K562 (cell line): ENCODE measurements around the gene CALCOCO2. TPM values are rescaled to one million over a fixed set of nuclear protein-coding genes. Genes with fewer than 3 reads are reported as not detected.

ENCODE experiments used
- ARHGAP35 ChIP-seq: fragments of 450-650 bp; IDR thresholded peaks from 2 replicates; pipeline ENCODE4 v1.6.1; 2018; ENCODE audit not compliant: partially characterized antibody
- ARNT ChIP-seq, 2 experiments: fragments of 450-650 bp; IDR thresholded peaks; 2 replicates each; pipeline ENCODE4 v1.6.1; 2016; ENCODE audit warnings: mild to moderate bottlenecking in 1 of 2
- FOXP1 ChIP-seq: sonication (generic); formaldehyde crosslinking; IDR thresholded peaks from 2 replicates; pipeline ENCODE4 v1.8.0; 2022; ENCODE audit warnings: mild to moderate bottlenecking, missing genetic modification reagents
- GTF2E2 ChIP-seq: fragments of 200-800 bp; sonication (Bioruptor generic); IDR thresholded peaks from 2 replicates; pipeline ENCODE4 v1.6.1; 2016; ENCODE audit warnings: missing genetic modification characterization, missing compliant biosample characterization
- LEF1 ChIP-seq: fragments of 450-650 bp; IDR thresholded peaks from 2 replicates; pipeline ENCODE4 v1.6.1; 2016; ENCODE audit warnings: mild to moderate bottlenecking
- NFIC ChIP-seq: fragments of 450-650 bp; IDR thresholded peaks from 2 replicates; pipeline ENCODE4 v1.6.1; 2017; ENCODE audit warnings: mild to moderate bottlenecking, inconsistent platforms
- POLR2AphosphoS2 ChIP-seq: IDR thresholded peaks from 2 replicates; pipeline ENCODE4 v1.6.1; 2012; ENCODE audit warnings: low read length, improper control_type of control experiment
- ZNF766 ChIP-seq: fragments of 200-800 bp; sonication (Bioruptor generic); conservative IDR thresholded peaks from 2 replicates; pipeline ENCODE4 v1.6.1; 2016; ENCODE audit warnings: missing genetic modification characterization, missing compliant biosample characterization
- polyA plus RNA-seq, 8 experiments: library from polyadenylated mRNA; depleted of rRNA in 4 of 8; stranded (reverse) in 5 of 8; unstranded in 3 of 8; fragments of >200 nt; fragmentation: Nextera tagmentation in 2 of 8; fragmentation: Illumina TruSeq in 1 of 8; extraction: Ambion mirVana in 2 of 8; extraction: Trizol in 1 of 8; gene quantifications; 2 replicates each; pipeline versions ENCODE4 v1.2.1 to v1.2.3, GENCODE V29; 2011 to 2014; ENCODE audit warnings: inconsistent platforms in 1 of 8, missing spikeins in 1 of 8
- total RNA-seq, 7 experiments: library from RNA; depleted of rRNA in 6 of 7; stranded (reverse); fragments of >200 nt in 6 of 7; fragmentation: Illumina TruSeq in 2 of 7; extraction: Trizol in 2 of 7; gene quantifications; 2 replicates each; pipeline versions ENCODE4 v1.2.1 to v1.2.3, GENCODE V29; 2011 to 2021; ENCODE audit warnings: low replicate concordance in 1 of 7
- TF ChIP-seq, protein P1 (sequence below): fragments of 250-450 bp; sonication (Bioruptor Pico); IDR thresholded peaks from 2 replicates; pipeline ENCODE4 v1.9.0; 2021; ENCODE audit warnings: mild to moderate bottlenecking, inconsistent platforms
- TF ChIP-seq, protein P2 (sequence below), 2 experiments: IDR thresholded peaks; 2 replicates each; pipeline ENCODE4 v1.6.1; 2012; ENCODE audit warnings: improper control_type of control experiment in 2 of 2, low read depth in 2 of 2, low read length in 2 of 2, borderline replicate concordance in 1 of 2
- TF ChIP-seq, protein P3 (sequence below), 2 experiments: fragments of 450-650 bp; IDR thresholded peaks; 2 replicates each; pipeline ENCODE4 v1.6.1; 2018; ENCODE audit warnings: mild to moderate bottlenecking in 2 of 2, low read depth in 1 of 2; ENCODE audit not compliant: partially characterized antibody in 2 of 2
- TF ChIP-seq, protein P4 (sequence below), 2 experiments: IDR thresholded peaks; 2 replicates each; pipeline ENCODE4 v1.6.1; 2011; ENCODE audit warnings: borderline replicate concordance in 1 of 2, control low read depth in 1 of 2, low read depth in 1 of 2, low read length in 1 of 2, mild to moderate bottlenecking in 1 of 2, mixed read lengths in 1 of 2, moderate library complexity in 1 of 2; ENCODE audit not compliant: insufficient read depth in 1 of 2, insufficient read length in 1 of 2, poor library complexity in 1 of 2, severe bottlenecking in 1 of 2; ENCODE audit errors: extremely low read depth in 1 of 2

Gene CALCOCO2
- total and polyA plus RNA-seq, 9 of the 15 experiments (the other 6 are each of a cell fraction or from before 2014, with no cell fraction given) = 24.1 to 87.3 (median 67.5) TPM

DNA sequence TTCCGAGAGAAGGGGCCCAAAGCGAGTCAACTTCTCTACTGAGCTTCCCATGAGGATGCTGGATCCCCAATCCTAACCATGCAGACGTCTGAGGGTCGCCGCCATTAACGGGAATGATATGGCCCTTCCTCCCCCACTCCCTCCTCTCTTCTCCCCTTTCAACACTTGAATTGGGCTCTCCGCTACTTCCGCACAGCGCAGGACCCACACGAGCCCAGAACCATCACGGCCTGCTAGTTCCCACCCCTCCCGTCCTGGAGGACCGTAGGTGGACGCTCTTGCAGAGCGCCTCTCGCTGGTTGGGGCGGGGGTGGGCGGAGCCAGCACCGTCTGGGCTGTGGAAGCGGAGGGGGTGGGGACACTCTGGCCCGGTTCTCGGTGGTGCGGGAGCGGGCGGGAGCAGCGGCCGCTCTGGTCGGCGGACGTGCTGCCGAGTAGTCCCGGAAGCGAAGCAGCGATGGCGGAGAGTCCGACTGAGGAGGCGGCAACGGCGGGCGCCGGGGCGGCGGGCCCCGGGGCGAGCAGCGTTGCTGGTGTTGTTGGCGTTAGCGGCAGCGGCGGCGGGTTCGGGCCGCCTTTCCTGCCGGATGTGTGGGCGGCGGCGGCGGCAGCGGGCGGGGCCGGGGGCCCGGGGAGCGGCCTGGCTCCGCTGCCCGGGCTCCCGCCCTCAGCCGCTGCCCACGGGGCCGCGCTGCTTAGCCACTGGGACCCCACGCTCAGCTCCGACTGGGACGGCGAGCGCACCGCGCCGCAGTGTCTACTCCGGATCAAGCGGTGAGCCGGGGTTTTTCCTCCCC, 77.4 kb downstream of the CALCOCO2 start, which contains the start of gene UBE2Z (continued):
- TF ChIP-seq, protein P1, sequence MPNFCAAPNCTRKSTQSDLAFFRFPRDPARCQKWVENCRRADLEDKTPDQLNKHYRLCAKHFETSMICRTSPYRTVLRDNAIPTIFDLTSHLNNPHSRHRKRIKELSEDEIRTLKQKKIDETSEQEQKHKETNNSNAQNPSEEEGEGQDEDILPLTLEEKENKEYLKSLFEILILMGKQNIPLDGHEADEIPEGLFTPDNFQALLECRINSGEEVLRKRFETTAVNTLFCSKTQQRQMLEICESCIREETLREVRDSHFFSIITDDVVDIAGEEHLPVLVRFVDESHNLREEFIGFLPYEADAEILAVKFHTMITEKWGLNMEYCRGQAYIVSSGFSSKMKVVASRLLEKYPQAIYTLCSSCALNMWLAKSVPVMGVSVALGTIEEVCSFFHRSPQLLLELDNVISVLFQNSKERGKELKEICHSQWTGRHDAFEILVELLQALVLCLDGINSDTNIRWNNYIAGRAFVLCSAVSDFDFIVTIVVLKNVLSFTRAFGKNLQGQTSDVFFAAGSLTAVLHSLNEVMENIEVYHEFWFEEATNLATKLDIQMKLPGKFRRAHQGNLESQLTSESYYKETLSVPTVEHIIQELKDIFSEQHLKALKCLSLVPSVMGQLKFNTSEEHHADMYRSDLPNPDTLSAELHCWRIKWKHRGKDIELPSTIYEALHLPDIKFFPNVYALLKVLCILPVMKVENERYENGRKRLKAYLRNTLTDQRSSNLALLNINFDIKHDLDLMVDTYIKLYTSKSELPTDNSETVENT (CRISPR knock-in tag) = peak; percentile 97
- 0 out of 2 replicates have a peak, but pooled peaks have one; percentile 31 for TF ChIP-seq ZNF766
- TF ChIP-seq FOXP1 (CRISPR knock-in tag) = peak; percentile 81; the same call in 1 of the 2 replicates
- peak; percentile 65 for TF ChIP-seq LEF1
- TF ChIP-seq, protein P2, sequence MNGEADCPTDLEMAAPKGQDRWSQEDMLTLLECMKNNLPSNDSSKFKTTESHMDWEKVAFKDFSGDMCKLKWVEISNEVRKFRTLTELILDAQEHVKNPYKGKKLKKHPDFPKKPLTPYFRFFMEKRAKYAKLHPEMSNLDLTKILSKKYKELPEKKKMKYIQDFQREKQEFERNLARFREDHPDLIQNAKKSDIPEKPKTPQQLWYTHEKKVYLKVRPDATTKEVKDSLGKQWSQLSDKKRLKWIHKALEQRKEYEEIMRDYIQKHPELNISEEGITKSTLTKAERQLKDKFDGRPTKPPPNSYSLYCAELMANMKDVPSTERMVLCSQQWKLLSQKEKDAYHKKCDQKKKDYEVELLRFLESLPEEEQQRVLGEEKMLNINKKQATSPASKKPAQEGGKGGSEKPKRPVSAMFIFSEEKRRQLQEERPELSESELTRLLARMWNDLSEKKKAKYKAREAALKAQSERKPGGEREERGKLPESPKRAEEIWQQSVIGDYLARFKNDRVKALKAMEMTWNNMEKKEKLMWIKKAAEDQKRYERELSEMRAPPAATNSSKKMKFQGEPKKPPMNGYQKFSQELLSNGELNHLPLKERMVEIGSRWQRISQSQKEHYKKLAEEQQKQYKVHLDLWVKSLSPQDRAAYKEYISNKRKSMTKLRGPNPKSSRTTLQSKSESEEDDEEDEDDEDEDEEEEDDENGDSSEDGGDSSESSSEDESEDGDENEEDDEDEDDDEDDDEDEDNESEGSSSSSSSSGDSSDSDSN (IDR thresholded peaks at IDR 0.05; ENCODE audit: borderline replicate concordance in 1 of 2, low read depth in 2 of 2, low read length in 2 of 2) = peak in 1 of 2 experiments; percentile 86; a peak in 2 of 4 replicates
- TF ChIP-seq GTF2E2 (tag) = peak; percentile 94
- TF ChIP-seq ARNT (IDR thresholded peaks at IDR 0.05) = peak; percentile 43 to 86; a peak in 1 of 4 replicates
- TF ChIP-seq, protein P3, sequence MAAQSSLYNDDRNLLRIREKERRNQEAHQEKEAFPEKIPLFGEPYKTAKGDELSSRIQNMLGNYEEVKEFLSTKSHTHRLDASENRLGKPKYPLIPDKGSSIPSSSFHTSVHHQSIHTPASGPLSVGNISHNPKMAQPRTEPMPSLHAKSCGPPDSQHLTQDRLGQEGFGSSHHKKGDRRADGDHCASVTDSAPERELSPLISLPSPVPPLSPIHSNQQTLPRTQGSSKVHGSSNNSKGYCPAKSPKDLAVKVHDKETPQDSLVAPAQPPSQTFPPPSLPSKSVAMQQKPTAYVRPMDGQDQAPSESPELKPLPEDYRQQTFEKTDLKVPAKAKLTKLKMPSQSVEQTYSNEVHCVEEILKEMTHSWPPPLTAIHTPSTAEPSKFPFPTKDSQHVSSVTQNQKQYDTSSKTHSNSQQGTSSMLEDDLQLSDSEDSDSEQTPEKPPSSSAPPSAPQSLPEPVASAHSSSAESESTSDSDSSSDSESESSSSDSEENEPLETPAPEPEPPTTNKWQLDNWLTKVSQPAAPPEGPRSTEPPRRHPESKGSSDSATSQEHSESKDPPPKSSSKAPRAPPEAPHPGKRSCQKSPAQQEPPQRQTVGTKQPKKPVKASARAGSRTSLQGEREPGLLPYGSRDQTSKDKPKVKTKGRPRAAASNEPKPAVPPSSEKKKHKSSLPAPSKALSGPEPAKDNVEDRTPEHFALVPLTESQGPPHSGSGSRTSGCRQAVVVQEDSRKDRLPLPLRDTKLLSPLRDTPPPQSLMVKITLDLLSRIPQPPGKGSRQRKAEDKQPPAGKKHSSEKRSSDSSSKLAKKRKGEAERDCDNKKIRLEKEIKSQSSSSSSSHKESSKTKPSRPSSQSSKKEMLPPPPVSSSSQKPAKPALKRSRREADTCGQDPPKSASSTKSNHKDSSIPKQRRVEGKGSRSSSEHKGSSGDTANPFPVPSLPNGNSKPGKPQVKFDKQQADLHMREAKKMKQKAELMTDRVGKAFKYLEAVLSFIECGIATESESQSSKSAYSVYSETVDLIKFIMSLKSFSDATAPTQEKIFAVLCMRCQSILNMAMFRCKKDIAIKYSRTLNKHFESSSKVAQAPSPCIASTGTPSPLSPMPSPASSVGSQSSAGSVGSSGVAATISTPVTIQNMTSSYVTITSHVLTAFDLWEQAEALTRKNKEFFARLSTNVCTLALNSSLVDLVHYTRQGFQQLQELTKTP (IDR thresholded peaks at IDR 0.05; ENCODE audit: low read depth in 1 of 2, partially characterized antibody in 2 of 2) = peak; percentile 35 to 75
- peak; percentile 38; the same call in 1 of the 2 replicates for TF ChIP-seq NFIC
- TF ChIP-seq ARHGAP35 = peak; percentile 42
- 0 out of 2 replicates have a peak, but pooled peaks have one; percentile 81 for TF ChIP-seq POLR2AphosphoS2
- TF ChIP-seq, protein P4, sequence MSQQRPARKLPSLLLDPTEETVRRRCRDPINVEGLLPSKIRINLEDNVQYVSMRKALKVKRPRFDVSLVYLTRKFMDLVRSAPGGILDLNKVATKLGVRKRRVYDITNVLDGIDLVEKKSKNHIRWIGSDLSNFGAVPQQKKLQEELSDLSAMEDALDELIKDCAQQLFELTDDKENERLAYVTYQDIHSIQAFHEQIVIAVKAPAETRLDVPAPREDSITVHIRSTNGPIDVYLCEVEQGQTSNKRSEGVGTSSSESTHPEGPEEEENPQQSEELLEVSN (IDR thresholded peaks at IDR 0.05; ENCODE audit: borderline replicate concordance in 1 of 2, extremely low read depth in 1 of 2, insufficient read depth in 1 of 2, insufficient read length in 1 of 2, low read depth in 1 of 2, low read length in 1 of 2, poor library complexity in 1 of 2, severe bottlenecking in 1 of 2) = peak in 1 of 2 experiments; percentile 31
